ENCODE results near the gene AFDN. TPM values are rescaled to one million over a fixed set of nuclear protein-coding genes. Genes with fewer than 3 reads are reported as not detected.

Gene AFDN
- polyA plus RNA-seq, 1 of the 3 experiments (the other 2 are of a cell fraction): 25.1 TPM

GRCh38 chr6:167996424-167997199 is 169.9 kb downstream of the AFDN start:
- no peaks in the 10 kb centered on the region for H3K27me3 ChIP-seq (ENCODE audit: insufficient read depth)
- no peaks in the 10 kb centered on the region; a peak in 1 of 4 replicates for H3K4me1 ChIP-seq (ENCODE audit: control insufficient read depth in 1 of 2, insufficient read depth in 2 of 2, low read depth in 1 of 2, low read length in 1 of 2)
- no peaks in the 10 kb centered on the region for H3K9me3 ChIP-seq
- H3K79me2 ChIP-seq (ENCODE audit: insufficient read depth): no peaks in the 10 kb centered on the region
- ChIA-PET POLR2A (no interaction called here), CTCF (interaction anchor here (0.5 to 1.6 kb wide), 6 partner anchors 10 to 359 kb away, joined by 3 to 5 read pairs (median 4); no protein-coding TSS in a partner anchor)
- no peaks in the 10 kb centered on the region for H4K20me1 ChIP-seq (ENCODE audit: insufficient read depth)
- DNase-seq: peak; percentile 74
- no peaks in the 10 kb centered on the region for H3F3A ChIP-seq (replicated peaks; ENCODE audit: insufficient read depth)
- H3K27ac ChIP-seq (ENCODE audit: low read depth in 2 of 2, low read length in 1 of 2): no peak overlapping the region; a peak in 1 of 4 replicates
- H3K36me3 ChIP-seq (replicated peaks in 1 of 2; ENCODE audit: control insufficient read depth in 1 of 2, insufficient read depth in 2 of 2, low read length in 1 of 2): no peaks in the 10 kb centered on the region
- no peak overlapping the region; a peak in 1 of 4 replicates for H3K4me3 ChIP-seq (ENCODE audit: low read depth in 2 of 2, low read length in 1 of 2)
- no peaks in the 10 kb centered on the region for H3K9me2 ChIP-seq
- H3K4me2 ChIP-seq: no peak overlapping the region
- H3K9ac ChIP-seq: no peak overlapping the region
- H2AFZ ChIP-seq (ENCODE audit: low read depth): no peak overlapping the region
- no peak for TF ChIP-seq TEAD4 (IDR thresholded peaks at IDR 0.05; ENCODE audit: borderline replicate concordance, insufficient read depth)
- no peak for TF ChIP-seq TCF12 (IDR thresholded peaks at IDR 0.05)
- no peak for TF ChIP-seq NRF1 (IDR thresholded peaks at IDR 0.05; ENCODE audit: low read depth, low read length)
- TF ChIP-seq RAD21 (IDR thresholded peaks at IDR 0.05; ENCODE audit: low read length): peak; percentile 24; the same call in 1 of the 2 replicates
- TF ChIP-seq CHD2 (IDR thresholded peaks at IDR 0.05; ENCODE audit: low read length, partially characterized antibody): peak; percentile 32
- no peak for TF ChIP-seq IRF3 (IDR thresholded peaks at IDR 0.05; ENCODE audit: low read depth, low read length)
- WGBS (ENCODE audit: low lambda C conversion rate): 64% methylated on average over 39 of the region's 43 CpGs

- H3K27ac ChIP-seq (ENCODE audit: low read depth in 2 of 2, low read length in 1 of 2): no peak within 1 kb of the TSS; a peak in 1 of 4 replicates
- POLR2A ChIA-PET: no interaction called here
- H3K9ac ChIP-seq: no peak within 1 kb of the TSS
- no peaks in the 10 kb centered on the region for H3K79me2 ChIP-seq (ENCODE audit: insufficient read depth)
- no peak within 1 kb of the TSS for H3K4me2 ChIP-seq
- DNase-seq: no peak
- H3K9me3 ChIP-seq: no peaks in the 10 kb centered on the region
- no peaks in the 10 kb centered on the region for H3K36me3 ChIP-seq (replicated peaks in 1 of 2; ENCODE audit: control insufficient read depth in 1 of 2, insufficient read depth in 2 of 2, low read length in 1 of 2)
- no peaks in the 10 kb centered on the region; a peak in 1 of 4 replicates for H3K4me1 ChIP-seq (ENCODE audit: control insufficient read depth in 1 of 2, insufficient read depth in 2 of 2, low read depth in 1 of 2, low read length in 1 of 2)
- WGBS (ENCODE audit: low lambda C conversion rate): 76% methylated on average over 9 of the region's 9 CpGs
- no peaks in the 10 kb centered on the region for H3K27me3 ChIP-seq (ENCODE audit: insufficient read depth)
- no peaks in the 10 kb centered on the region for H4K20me1 ChIP-seq (ENCODE audit: insufficient read depth)
- H3F3A ChIP-seq (replicated peaks; ENCODE audit: insufficient read depth): no peaks in the 10 kb centered on the region
- CTCF ChIA-PET: no interaction called here
- no peaks in the 10 kb centered on the region for H3K9me2 ChIP-seq
- no peak within 1 kb of the TSS for H2AFZ ChIP-seq (ENCODE audit: low read depth)
- H3K4me3 ChIP-seq (ENCODE audit: low read depth in 2 of 2, low read length in 1 of 2): no peak within 1 kb of the TSS; a peak in 1 of 4 replicates
- TF ChIP-seq RXRA (IDR thresholded peaks at IDR 0.05; ENCODE audit: borderline replicate concordance, low read depth) (no peak), EP300 (IDR thresholded peaks at IDR 0.05; ENCODE audit: borderline replicate concordance in 1 of 2, low read depth in 1 of 2, low read length in 1 of 2) (no peak), EZH2phosphoT487 (IDR thresholded peaks at IDR 0.05; ENCODE audit: borderline replicate concordance, low read depth) (no peak), USF2 (IDR thresholded peaks at IDR 0.05; ENCODE audit: borderline replicate concordance, low read depth, low read length) (no peak), RCOR1 (IDR thresholded peaks at IDR 0.05; ENCODE audit: low read length) (no peak), NFIC (IDR thresholded peaks at IDR 0.05; ENCODE audit: borderline replicate concordance) (no peak), TCF12 (IDR thresholded peaks at IDR 0.05) (no peak), YY1 (IDR thresholded peaks at IDR 0.05; ENCODE audit: low read depth) (no peak), MAX (IDR thresholded peaks at IDR 0.05; ENCODE audit: low read depth) (no peak), MEF2A (IDR thresholded peaks at IDR 0.05; ENCODE audit: borderline replicate concordance, low read depth) (no peak), GATA2 (CRISPR knock-in tag; IDR thresholded peaks at IDR 0.05) (no peak), GABPA (IDR thresholded peaks at IDR 0.05; ENCODE audit: low read depth) (no peak), FOXM1 (IDR thresholded peaks at IDR 0.05; ENCODE audit: low read depth) (no peak), ELF1 (IDR thresholded peaks at IDR 0.05) (no peak), TAF1 (IDR thresholded peaks at IDR 0.05; ENCODE audit: borderline replicate concordance, low read depth, low read length) (no peak), MXI1 (IDR thresholded peaks at IDR 0.05; ENCODE audit: low read depth, low read length) (no peak), SMC3 (IDR thresholded peaks at IDR 0.05; ENCODE audit: low read depth, low read length) (no peak), PBX3 (IDR thresholded peaks at IDR 0.05) (no peak)
Measured at GRCh38 chr6:167997642-167998041, 170.9 kb downstream of the AFDN start, which contains the start of gene KIF25. KIF25 (plus strand) TSS chr6:167997671; CDS start chr6:168029586, 31,915 bp downstream.
